ENCODE results near the gene MACROD1.

- TF ChIP-seq EP300 (IDR thresholded peaks at IDR 0.05) (no peak), CTCF (IDR thresholded peaks at IDR 0.05) (no peak), POLR2A (IDR thresholded peaks at IDR 0.05) (no peak)
These were observed 204.1 kb downstream of the MACROD1 start for GRCh38 chr11:63961608-63962412.
